BLaER1 treated with 17β-estradiol and CSF1 and Interleukin-3, amounts not matched to agents 10 nM and 100 nM (cell line): Measurements from ENCODE around the gene DAO.

Experiments used
- H3K27ac ChIP-seq, 11 experiments: shearing (Covaris generic); formaldehyde crosslinking; 2 replicates each; pipeline ENCODE4 v1.8.1; 2022
- H3K27me3 ChIP-seq, 11 experiments: shearing (Covaris generic); formaldehyde crosslinking; 2 replicates each; pipeline ENCODE4 v1.8.1; 2022
- H3K36me3 ChIP-seq, 11 experiments: shearing (Covaris generic); formaldehyde crosslinking; 2 replicates each; pipeline ENCODE4 v1.8.1; 2022
- H3K4me1 ChIP-seq, 10 experiments: shearing (Covaris generic); formaldehyde crosslinking; 2 replicates each; pipeline ENCODE4 v1.8.1; 2022
- H3K4me2 ChIP-seq, 11 experiments: shearing (Covaris generic); formaldehyde crosslinking; 2 replicates each; pipeline ENCODE4 v1.8.1; 2022
- H3K4me3 ChIP-seq, 10 experiments: shearing (Covaris generic); formaldehyde crosslinking; 2 replicates each; pipeline ENCODE4 v1.8.1; 2022
- H3K9ac ChIP-seq, 11 experiments: shearing (Covaris generic); formaldehyde crosslinking; 2 replicates each; pipeline ENCODE4 v1.8.1; 2022
- H3K9me3 ChIP-seq, 11 experiments: shearing (Covaris generic); formaldehyde crosslinking; replicated peaks in 1 of 11; 2 replicates each; pipeline ENCODE4 v1.8.1; 2022
- H4K20me1 ChIP-seq, 11 experiments: shearing (Covaris generic); formaldehyde crosslinking; 2 replicates each; pipeline ENCODE4 v1.8.1; 2022
- Cebpa-rat ChIP-seq, 11 experiments: shearing (Covaris generic); IDR thresholded peaks; 2 replicates each; pipeline ENCODE4 v1.8.1; 2022

The DAO gene

DNA sequence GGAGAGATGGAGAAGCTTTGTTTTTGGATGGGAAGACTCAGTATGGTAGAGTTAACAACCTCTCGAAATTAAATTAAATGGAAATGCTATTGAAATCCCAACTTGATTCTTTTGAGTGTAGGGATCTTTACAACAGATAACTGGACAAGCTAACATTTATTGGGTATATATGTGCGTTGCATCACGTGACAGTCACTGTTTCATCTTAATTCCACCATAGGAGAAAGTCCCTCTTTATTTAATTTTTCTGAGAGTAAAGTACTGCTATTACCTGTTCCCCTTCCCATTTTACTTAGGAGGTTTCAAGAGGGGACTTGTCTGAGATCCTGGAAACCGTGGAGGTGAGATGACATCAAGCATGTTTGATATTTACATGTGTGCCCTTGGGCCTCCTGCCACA lies 11.1 kb upstream of the DAO start:
- TF ChIP-seq Cebpa-rat (IDR thresholded peaks at IDR 0.05): no peak
- Histone ChIP-seq H3K4me3 (no peak overlapping the region), H3K4me2 (no peak overlapping the region), H4K20me1 (no peaks in the 10 kb centered on the region), H3K9ac (no peak overlapping the region), H3K9me3 (peaks cover 0 to 7% (median 0%) of the 10 kb centered on the region in 11 experiments; a peak in 3 of 22 replicates), H3K27ac (no peak overlapping the region), H3K27me3 (no peaks in the 10 kb centered on the region), H3K36me3 (no peaks in the 10 kb centered on the region), H3K4me1 (peaks cover 0 to 4% (median 0%) of the 10 kb centered on the region in 10 experiments; a peak in 1 of 20 replicates)

- H3K36me3 ChIP-seq: no peaks in the 10 kb centered on the region
- no peak overlapping the region; a peak in 1 of 22 replicates for H3K4me2 ChIP-seq
- H3K9me3 ChIP-seq: peaks cover 0 to 5% (median 0%) of the 10 kb centered on the region in 11 experiments; a peak in 3 of 22 replicates
- no peak overlapping the region for H3K4me3 ChIP-seq
- H3K27ac ChIP-seq: no peak overlapping the region
- H4K20me1 ChIP-seq: no peaks in the 10 kb centered on the region
- no peak overlapping the region for H3K9ac ChIP-seq
- H3K4me1 ChIP-seq: peaks cover 0 to 9% (median 0%) of the 10 kb centered on the region in 10 experiments; a peak in 2 of 20 replicates
- H3K27me3 ChIP-seq: no peaks in the 10 kb centered on the region
- TF ChIP-seq Cebpa-rat (IDR thresholded peaks at IDR 0.05): no peak
Measured at GRCh38 chr12:108875280-108875679, 4.6 kb upstream of the DAO start.

DNA sequence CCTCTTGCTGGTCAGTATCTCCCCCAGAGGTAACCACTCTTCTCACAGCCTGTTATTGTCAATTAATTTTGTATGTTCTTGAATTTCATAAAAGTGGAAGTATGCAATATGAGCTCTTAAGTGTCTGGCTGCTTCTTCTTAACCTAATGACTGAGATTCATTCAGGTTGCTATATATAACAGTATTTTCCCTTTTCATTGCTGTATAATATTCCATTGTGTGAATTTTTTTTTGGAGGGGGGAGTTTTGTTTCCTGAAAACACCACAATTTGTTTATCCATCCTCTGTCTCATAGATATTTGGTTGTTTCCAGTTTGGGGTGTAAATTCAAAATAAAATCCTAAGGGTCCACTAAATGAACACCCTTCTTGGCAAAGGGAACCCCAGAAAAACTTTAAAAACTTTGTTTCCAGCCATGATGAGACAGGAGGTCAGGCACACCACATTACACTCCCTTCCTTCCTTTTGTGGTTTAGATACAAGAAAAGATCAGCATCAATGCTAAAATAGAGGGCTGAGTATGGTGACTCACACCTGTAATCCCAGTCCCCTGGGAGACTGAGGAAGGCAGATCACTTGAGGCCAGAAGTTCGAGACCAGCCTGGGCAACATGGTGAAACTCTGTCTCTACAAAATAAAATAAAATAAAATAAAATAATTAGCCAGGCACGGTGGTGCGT lies 4.1 kb upstream of the DAO start:
- TF ChIP-seq Cebpa-rat (IDR thresholded peaks at IDR 0.05): no peak
- peaks cover 0 to 9% (median 0%) of the 10 kb centered on the region in 10 experiments; a peak in 2 of 20 replicates for H3K4me1 ChIP-seq
- H3K27me3 ChIP-seq: no peaks in the 10 kb centered on the region
- no peak overlapping the region for H3K9ac ChIP-seq
- H3K4me3 ChIP-seq: no peak overlapping the region
- peaks cover 0 to 5% (median 0%) of the 10 kb centered on the region in 11 experiments; a peak in 3 of 22 replicates for H3K9me3 ChIP-seq
- H3K27ac ChIP-seq: no peak overlapping the region
- H4K20me1 ChIP-seq: no peaks in the 10 kb centered on the region
- no peak overlapping the region for H3K4me2 ChIP-seq
- H3K36me3 ChIP-seq: no peaks in the 10 kb centered on the region

DNA sequence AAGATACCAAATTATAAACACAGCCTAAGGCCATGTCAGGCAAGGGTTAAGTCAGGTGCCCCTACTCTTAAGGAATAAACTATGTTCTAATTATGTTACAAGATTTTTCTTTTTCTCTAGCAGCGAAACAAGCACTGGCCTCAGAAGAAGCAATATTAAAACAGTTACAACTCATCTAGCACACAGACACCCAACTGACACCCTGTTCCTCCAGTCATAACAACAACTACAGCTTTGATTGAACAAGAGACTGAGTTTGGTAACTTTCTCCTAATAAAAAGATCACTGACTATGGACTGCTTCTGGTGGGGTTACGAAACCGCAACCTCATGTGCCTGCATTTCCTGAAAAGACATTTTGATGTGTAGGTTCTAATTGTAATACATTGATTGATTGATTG lies 3.3 kb upstream of the DAO start:
- TF ChIP-seq Cebpa-rat (IDR thresholded peaks at IDR 0.05): no peak
- Histone ChIP-seq H3K27ac (no peak overlapping the region), H3K4me2 (no peak overlapping the region), H3K27me3 (no peaks in the 10 kb centered on the region), H4K20me1 (no peaks in the 10 kb centered on the region), H3K4me3 (no peak overlapping the region), H3K9ac (no peak overlapping the region), H3K9me3 (peaks cover 0 to 5% (median 0%) of the 10 kb centered on the region in 11 experiments; a peak in 3 of 22 replicates), H3K4me1 (peaks cover 0 to 9% (median 0%) of the 10 kb centered on the region in 10 experiments; a peak in 2 of 20 replicates), H3K36me3 (no peaks in the 10 kb centered on the region)

- H3K4me1 ChIP-seq: no peaks in the 10 kb centered on the region; a peak in 1 of 20 replicates
- H3K4me3 ChIP-seq: no peak overlapping the region
- H3K27ac ChIP-seq: no peak overlapping the region
- no peaks in the 10 kb centered on the region for H3K9me3 ChIP-seq
- no peak for TF ChIP-seq Cebpa-rat (IDR thresholded peaks at IDR 0.05)
- no peak overlapping the region for H3K9ac ChIP-seq
- no peak overlapping the region for H3K4me2 ChIP-seq
- H3K36me3 ChIP-seq: no peaks in the 10 kb centered on the region
- no peaks in the 10 kb centered on the region for H3K27me3 ChIP-seq
- no peaks in the 10 kb centered on the region for H4K20me1 ChIP-seq
Measured at GRCh38 chr12:108881953-108882352, 2.1 kb downstream of the DAO start.

DNA sequence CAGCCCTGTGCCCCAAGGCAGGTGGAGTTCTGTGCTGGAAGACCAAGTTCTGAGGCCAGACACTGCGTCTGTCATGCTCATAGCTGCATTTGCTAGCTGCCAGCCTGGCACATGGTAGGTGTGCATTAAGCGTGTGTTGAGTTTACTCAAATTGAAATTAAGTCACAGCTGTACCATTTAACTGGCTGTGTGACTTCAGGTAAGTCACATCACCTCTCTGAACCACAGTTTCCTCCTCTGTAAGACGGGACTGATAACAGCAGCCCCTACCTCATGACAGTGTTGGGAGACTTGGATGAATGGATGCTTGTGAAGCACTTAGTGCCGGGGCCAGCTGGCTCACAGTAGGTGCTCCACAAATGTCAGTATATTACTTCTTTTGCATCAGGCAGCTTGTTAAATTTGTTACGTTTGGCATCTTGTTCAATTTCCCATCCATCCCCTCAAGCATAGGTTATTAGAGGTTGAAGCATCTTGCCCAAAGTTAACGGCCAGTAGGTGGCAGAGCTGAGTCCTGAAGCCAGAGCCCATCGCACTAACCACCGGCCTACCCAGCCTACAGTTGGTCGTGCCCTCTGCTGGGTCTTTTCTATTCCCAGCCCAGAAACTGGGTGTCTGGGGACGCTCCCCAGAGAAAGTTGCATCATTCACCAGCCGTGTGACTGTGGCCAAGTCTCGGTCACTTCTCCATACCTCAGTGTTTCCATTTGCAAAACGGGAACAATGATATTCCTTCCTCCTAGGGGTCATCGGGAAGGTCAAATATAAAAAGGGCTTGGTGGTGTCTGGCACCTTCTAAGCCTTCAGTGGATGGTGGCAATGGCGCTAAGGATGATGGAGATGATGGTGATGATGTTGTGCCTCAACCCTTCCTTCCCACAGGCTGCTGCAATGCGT lies 4.5 kb downstream of the DAO start:
- no peaks in the 10 kb centered on the region for H3K36me3 ChIP-seq
- no peak for TF ChIP-seq Cebpa-rat (IDR thresholded peaks at IDR 0.05)
- no peak overlapping the region for H3K4me2 ChIP-seq
- H4K20me1 ChIP-seq: no peaks in the 10 kb centered on the region
- no peak overlapping the region for H3K27ac ChIP-seq
- H3K9me3 ChIP-seq: no peaks in the 10 kb centered on the region
- H3K27me3 ChIP-seq: no peaks in the 10 kb centered on the region
- H3K9ac ChIP-seq: no peak overlapping the region
- H3K4me3 ChIP-seq: no peak overlapping the region
- no peaks in the 10 kb centered on the region; a peak in 1 of 20 replicates for H3K4me1 ChIP-seq

DNA sequence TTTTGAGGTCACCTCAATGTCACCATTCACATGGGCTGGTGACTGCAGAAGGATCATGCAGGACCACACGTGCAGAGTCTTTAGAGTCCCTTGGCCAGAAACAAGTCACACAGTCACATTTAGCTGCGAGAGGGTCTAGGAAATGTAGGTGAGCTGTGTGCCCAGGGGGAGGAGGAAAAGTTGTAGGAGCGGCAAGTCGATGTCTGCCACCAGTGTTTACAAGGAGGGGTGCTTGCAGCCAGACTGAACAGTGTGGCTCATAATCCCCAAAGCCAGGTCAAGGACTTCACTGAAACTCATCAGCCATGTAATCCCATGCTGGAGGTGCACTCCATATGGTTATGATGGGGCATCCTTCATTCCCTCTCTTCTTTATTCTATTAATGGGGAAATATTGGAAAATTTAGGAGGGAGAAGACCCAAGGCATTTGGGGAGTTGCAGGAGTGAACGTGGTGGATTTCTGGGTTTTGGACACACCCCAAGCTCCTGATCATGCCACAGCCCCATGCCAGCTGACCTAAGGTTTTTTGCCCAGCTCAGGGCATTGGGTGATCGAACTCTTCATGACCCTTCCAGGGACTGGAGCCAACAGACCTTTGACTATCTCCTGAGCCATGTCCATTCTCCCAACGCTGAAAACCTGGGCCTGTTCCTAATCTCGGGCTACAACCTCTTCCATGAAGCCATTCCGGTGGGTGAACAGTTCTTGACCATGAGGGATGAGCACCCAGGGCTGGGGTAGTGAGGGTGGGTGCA lies 7.2 kb downstream of the DAO start:
- H3K27ac ChIP-seq: no peak overlapping the region
- H3K36me3 ChIP-seq: no peaks in the 10 kb centered on the region
- no peak overlapping the region for H3K4me2 ChIP-seq
- no peaks in the 10 kb centered on the region; a peak in 1 of 20 replicates for H3K4me1 ChIP-seq
- no peak for TF ChIP-seq Cebpa-rat (IDR thresholded peaks at IDR 0.05)
- H3K9ac ChIP-seq: no peak overlapping the region
- H3K9me3 ChIP-seq: peaks cover 0 to 12% (median 9%) of the 10 kb centered on the region in 11 experiments; a peak in 9 of 22 replicates
- no peak overlapping the region for H3K4me3 ChIP-seq
- H3K27me3 ChIP-seq: no peaks in the 10 kb centered on the region
- H4K20me1 ChIP-seq: no peaks in the 10 kb centered on the region

DNA sequence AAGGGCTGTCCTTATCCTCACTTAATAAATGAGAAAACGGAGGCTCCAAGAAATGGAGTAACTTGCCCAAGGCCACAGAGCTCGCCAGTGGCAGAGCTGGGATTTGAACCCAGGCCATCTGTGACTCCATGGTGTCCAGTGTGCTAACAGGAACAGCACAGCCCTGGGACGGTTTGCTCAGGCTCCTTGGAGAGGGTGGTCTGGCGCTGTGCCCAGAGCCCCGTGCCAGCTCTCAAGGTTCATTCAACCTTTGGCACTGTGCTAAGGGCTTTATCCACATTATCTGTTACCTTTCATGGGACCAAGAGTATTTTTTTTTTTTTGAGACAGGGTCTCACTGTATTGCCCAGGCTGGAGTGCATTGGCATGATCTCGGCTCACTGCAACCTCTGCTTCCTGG lies 8.1 kb downstream of the DAO start:
- Histone ChIP-seq H3K36me3 (no peaks in the 10 kb centered on the region), H3K4me2 (no peak overlapping the region), H4K20me1 (no peaks in the 10 kb centered on the region), H3K4me3 (no peak overlapping the region), H3K9me3 (peaks cover 0 to 12% (median 9%) of the 10 kb centered on the region in 11 experiments; a peak in 9 of 22 replicates), H3K4me1 (no peaks in the 10 kb centered on the region; a peak in 1 of 20 replicates), H3K9ac (no peak overlapping the region), H3K27me3 (no peaks in the 10 kb centered on the region), H3K27ac (no peak overlapping the region)
- no peak for TF ChIP-seq Cebpa-rat (IDR thresholded peaks at IDR 0.05)

GRCh38 chr12:108890208-108890607 lies 10.3 kb downstream of the DAO start:
- Histone ChIP-seq H4K20me1 (0 out of 22 replicates have a peak, but pooled peaks cover 0 to 7% (median 0%) of the 10 kb centered on the region in 11 experiments), H3K4me1 (no peaks in the 10 kb centered on the region), H3K27me3 (no peaks in the 10 kb centered on the region), H3K27ac (no peak overlapping the region), H3K4me3 (no peak overlapping the region), H3K9me3 (peaks cover 0 to 12% (median 9%) of the 10 kb centered on the region in 11 experiments; a peak in 9 of 22 replicates), H3K4me2 (no peak overlapping the region), H3K36me3 (no peaks in the 10 kb centered on the region), H3K9ac (no peak overlapping the region)
- TF ChIP-seq Cebpa-rat (IDR thresholded peaks at IDR 0.05): no peak
